Hematopoietic multipotent progenitor cell treated with erythropoietin and hydrocortisone succinate and interleukin-3 and kit ligand, for 6 days (in vitro differentiated cells): Measurements from ENCODE around the gene LRP1B.
"Not testable (repeated sequence)": the region's sequence is repeated elsewhere in the genome, so short reads cannot be mapped to it uniquely, and the experiment has no call there.

Experiments used
- DNase-seq: peaks from one replicate; pipeline ENCODE4 v3.0.0-alpha.2; 2015

LRP1B gene

DNA sequence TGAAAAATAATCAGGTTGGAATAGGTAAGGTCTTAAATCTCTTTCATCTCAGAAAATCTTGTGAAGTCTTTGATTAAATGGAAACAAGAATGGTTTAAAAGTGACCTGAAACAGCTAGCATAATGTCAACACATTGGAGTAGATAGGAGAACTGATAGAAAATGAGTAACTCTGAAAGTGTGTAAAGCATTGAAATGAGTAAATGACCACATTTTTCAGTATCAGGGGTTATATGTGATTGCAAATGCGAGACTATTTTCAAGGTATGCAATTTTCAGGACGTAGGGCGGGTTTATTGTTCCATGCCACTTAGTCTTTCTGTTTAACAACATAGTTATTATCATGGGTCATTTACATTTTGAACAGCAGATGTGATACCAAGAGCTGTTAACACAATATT is 1383.2 kb downstream of the LRP1B start:
- DNase-seq, result no peak

DNA sequence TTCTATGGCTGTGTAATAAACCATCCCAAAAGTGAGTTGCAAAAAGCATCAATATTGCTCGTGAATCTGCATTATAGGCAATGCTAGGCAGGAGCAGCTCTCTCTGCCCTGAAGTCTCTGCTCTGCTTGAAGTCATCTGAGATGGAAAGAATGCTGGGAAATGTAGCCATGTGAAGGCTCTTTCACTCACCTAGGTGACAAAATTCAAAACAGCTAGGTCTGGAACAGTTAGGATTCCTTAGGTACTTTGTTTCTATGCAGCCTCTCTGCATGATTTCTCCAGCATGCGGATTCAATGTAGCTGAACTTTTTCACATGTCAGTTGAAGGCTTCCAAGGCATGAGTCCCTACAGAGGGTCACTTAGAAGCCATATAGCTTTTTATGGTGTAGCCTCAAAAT is 1383.7 kb downstream of the LRP1B start:
- no peak for DNase-seq

DNA sequence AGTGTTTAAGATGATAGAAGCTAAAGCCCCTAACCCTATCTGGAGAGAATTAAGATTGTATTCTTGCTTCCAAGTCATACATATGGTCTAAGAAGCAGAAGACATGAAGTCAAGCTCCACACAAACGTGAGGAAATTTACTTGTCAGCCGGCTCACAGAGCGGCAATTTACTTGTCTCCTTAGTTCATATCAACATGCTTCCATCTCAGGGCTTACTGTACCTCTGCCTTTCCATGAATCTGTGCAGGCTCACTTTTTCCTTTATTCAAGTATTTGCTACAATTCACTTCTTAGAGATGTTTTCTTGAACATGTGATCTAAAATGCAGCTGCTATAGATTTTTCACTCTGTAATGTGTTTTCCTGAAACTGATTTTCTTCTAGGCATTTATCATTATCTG is 1386.4 kb downstream of the LRP1B start:
- no peak for DNase-seq

DNA sequence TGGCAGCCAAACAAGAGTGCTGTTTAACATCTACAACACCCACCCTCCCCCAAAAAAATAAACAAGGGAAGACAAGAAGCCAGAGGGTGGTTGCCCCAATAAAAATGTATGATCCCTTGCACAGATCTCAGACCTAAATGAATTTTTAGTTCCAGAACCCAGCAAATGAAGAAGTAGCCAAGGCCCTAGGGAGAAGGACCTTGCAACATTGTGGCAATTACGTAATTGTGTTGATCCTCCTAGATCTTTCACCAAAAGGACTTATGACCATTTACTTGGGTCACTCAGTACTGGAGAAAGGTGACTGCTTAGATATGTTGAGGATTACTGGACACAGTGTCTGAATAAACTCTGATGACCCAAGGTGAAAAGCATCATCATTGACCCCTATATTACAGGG is 1393.8 kb downstream of the LRP1B start:
- no peak for DNase-seq

DNA sequence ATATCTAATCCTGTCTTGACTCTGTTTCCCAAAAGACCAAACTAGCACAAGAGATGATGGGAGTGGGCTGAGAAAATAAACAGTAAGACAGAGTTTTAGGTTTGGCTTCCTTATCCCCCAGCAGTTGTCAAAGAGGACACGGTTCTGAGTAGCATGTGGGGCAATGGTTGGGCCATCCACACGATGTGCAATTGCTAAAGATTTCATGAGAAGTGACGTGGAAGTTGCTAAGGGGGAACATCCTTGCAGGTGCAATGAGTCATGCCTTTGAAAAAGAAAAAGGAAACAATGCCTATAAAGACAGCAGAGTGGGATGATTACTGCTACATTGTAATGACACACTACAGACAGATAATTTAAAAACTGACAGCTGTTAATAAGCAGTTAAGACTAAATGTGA is 1395.8 kb downstream of the LRP1B start:
- DNase-seq, result no peak

DNA sequence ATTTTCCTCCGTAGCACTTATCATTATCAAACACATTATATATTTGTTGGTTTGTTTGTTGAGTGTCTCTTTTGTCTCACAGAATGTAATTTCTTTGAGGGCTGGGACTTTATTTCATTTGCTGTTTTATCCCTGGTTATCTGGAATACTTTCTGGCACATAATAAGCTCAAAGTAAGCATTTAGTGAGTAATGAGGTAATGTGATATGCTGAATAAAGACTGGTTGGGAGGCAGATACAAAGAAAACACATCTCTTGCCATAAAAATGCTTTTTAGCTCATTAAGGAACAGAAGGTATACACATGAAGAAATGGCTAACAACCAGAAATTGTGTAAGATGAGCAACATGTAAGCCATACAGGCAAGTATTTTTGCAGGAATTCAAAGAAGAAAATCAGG is 1411.8 kb downstream of the LRP1B start:
- DNase-seq, result no peak

DNA sequence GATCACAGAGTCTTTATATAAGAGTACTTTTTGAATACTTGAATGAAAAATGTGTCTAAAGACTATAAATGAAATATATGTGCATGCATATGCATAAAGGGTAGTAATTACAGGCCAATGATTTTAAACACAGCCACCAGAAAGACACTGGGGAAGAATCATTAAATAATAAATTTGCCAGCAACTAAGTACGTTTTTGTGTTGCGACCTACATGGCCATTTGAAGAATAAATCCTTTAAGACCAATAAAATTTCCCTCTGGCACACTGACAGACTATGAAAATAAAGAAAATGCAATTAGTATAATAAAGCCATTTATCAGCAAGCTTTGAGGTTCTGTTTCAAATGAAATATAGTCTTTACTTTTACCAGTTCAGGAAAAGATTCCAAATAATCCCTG is 1413.3 kb downstream of the LRP1B start:
- no peak for DNase-seq

DNA sequence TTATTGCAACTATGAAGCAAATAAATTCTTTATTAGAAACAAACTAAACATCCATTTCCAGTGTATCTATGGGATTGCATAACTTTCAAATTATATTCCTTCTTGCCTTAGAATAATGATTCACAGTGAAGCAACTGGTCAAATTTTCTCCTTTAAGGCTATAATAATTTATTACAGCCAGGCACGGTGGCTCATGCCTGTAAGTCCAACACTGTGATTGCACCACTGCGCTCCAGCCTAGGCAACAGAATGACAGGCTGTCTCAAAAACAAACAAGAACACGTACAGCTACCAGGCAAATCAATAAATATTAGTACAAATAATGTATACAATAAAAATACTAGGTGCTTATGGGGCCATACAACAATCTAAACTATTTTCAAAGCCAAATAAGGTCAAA is 1416.2 kb downstream of the LRP1B start:
- DNase-seq, result no peak

DNA sequence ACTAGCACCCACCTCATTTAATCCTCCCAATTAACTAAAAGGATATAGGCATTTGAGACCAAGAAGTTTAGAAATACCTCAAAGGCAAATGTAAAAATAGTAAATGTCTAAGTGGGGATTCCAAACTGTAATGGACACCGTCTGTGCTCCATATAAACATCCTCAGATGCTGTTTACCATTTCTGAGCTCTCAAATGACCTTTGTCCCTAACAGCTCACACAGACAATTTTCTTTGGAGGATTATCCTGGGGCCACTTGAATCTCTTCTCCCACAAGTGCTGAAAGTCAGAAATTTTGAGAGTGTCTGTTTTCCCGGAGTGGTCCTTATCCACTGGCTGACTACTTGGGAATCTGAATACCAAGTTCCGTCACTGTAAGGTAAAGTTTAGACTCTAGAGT is 1418.9 kb downstream of the LRP1B start:
- DNase-seq, result no peak

DNA sequence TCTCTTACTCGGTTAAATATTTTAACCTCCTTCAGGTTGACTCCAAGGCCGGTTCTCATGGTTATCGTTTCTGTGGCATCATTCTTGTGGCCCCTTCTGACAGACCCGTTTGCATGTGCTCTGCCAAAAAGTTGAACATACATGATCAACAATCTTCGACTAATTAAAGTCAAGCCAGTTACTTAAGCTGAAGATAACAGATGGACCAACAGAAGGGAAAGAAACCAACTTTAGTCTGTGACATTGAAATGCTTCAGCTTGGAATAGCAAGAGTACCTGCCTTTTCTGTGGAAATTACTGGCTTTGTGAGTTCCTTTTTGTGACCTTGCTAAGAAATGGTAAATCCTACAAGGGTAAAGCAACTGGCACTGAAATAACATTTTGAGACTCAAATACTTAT is 1429.1 kb downstream of the LRP1B start:
- no peak for DNase-seq

DNA sequence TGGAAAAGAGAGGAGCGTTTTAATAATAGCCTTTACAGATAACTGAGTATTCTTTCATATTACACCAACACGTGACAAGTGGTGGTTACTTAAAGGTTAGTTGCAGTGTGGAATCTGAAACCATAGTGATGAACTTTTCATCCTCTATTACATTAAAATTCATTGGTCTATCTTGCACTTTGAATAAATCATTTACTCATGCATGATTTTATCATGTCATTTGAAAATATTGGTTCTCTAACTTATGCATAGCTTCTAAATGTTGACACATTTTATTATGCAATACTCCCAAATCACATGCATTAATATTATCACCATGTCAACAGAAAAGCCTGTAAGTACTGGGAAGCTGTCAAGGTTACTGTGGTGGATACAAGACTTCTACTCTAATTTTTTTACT is 1432.2 kb downstream of the LRP1B start:
- no peak for DNase-seq

DNA sequence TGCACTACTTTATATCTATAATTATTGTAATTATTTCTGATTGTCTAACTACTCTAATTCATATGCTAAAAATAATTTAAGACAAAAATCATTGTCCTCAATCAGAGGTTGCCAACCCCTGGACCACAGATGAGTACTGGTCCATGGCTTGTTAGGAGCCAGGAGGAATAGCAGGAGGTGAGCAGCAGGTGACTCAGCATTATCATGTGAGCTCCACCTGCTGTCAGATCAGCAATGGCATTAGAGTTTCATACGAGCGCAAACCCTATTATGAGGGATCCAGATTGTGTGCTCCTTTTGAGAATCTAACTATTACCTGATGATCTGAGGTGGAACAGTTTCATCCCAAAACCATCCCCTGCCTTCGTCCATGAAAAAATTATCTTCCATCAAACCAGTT is 1434.4 kb downstream of the LRP1B start:
- DNase-seq, result no peak

DNA sequence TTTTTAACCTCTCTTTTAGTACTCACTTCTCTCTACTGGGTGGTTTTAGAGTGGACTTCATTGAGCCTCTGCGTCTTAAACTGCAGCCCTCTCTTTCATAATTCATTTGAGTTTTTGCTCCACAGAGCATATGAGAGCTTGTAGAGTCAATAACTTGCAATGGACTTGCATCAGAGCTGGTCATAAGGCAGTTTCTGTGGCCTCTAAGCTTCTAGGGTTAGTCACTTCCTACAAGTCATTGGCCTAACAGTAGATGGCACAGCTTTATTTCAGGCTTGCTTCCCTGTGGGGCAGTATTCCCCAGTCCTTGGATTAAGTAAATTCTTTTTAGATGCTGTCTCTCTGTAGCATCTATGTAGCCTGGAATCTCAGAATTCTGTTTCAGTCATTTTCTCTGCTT is 1435.7 kb downstream of the LRP1B start:
- no peak for DNase-seq

DNA sequence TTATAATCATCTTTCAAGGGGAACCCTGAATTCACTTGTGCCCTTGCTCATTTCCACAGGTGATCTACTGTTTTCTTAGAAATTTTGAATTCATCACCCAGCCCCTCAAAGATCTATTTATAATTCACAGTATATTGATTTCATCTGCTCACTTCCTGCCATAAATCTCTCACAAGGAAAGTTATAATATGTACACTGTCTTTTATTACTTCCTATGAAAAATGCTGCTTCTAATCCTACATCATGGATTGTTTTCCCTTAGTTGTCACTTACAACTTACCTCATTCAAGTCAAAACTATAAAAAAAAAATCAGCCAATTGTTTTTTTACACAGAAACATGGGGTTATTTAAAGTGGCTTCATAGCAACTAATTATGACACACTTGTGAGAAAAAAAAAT is 1443.0 kb downstream of the LRP1B start:
- no peak for DNase-seq

DNA sequence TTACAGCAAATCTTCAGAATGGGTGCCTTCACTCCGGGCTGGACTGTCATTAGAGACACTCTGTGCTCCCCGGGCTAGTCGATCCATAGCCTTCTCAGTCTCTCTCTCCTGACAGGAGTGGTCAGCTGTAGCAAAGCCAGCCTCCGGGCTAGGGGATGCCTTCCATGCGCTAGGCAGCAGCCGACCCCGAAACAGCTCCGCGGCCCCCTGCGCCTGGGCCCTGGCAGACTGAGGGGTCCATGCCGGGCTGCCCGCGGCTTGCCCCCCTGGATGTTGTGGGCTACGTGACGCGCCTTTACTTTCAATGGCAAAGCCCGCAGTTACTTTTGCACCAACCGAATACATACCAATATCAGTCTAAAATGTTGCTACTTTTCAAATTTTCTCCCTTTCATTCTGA is 1447.2 kb downstream of the LRP1B start:
- DNase-seq, result no peak

DNA sequence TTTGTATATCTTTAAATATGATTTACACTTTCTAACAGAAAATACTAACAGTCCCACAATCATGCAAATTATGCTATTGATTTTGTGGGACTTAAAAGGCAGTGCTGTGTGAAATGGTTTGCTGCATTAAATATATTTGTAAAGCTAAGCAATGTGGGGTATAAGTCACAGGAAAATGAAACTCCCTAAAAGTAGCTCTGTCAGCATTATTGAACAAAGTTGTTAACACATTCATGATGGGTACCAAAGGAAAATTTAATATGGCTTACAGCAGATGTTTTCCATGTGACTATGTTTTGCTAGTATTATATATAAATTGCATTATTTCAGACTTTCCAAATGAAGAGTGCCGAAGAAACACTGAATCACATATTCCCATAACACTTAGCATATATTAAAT is 1450.0 kb downstream of the LRP1B start:
- DNase-seq, result no peak

DNA sequence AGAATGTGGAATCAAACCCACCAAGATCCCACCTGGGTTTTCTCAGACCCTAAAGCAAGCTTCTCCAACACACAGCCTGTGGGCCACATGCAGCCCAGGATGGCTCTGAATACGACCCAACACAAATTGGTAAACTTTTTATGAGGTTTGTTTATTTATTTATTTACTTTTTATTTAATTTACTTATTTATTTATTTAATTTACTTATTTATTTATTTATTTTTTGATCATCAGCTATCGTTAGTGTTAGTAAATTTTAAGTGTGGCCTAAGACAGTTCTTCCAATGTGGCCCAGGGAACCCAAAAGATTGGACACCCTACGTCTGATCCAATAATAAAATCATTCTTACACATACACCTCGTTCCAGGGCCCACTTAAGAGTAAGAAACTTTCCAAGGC is 1451.1 kb downstream of the LRP1B start:
- DNase-seq, result no peak

DNA sequence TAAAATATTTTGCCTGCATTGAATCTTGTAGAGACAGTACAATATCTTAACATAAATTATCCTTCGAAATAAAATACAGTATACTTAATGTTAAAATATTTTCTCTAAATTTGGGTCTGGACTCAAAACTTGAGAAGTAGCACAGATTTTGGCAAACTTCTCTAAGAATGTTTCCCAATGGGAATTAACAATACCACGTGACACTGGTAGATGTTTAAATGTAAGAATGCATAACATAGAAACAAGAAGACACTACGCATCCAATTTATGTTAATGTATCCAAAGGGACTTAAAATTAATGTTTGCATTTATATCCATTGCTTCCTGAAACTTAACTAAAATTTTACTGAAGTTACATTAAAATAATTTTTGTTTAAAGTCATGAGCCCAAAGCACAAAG is 1460.9 kb downstream of the LRP1B start:
- DNase-seq, result no peak

DNA sequence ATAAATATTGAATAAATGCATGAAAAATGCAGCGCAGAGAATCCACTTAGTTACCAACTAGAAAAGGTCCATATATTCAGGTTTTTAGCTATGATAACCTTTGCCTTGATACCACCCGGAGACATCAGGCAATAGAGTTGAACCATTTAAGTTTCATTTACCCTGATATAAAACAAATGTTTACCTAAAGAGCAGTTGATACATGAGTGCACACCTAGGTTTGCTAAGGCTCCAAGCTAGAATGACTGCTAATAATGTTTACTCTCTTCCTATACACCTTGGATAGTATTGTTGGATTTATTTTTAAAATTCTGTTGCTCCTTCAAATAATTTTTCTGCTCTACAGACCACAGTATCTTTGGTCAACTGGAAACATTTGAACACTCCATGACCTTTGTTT is 1463.6 kb downstream of the LRP1B start:
- DNase-seq, result no peak

DNA sequence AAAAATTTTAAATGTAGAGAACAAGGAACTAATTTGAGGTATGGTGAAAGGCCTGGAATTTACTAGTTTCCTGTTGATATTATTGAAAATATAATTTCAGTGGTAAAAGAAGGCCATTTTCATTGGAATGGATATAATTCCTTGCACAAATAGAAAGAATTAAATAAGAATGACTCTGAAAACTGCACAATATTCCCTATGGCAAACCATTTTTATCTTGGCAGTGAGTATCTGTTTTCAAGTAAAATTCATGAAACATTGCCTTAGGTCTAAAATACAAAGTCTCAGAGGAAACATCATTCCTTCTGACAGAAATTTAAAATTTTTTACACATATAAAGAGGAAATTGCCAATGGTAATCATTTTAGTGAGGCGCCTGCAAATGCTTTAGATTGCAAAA is 1468.3 kb downstream of the LRP1B start:
- no peak for DNase-seq

DNA sequence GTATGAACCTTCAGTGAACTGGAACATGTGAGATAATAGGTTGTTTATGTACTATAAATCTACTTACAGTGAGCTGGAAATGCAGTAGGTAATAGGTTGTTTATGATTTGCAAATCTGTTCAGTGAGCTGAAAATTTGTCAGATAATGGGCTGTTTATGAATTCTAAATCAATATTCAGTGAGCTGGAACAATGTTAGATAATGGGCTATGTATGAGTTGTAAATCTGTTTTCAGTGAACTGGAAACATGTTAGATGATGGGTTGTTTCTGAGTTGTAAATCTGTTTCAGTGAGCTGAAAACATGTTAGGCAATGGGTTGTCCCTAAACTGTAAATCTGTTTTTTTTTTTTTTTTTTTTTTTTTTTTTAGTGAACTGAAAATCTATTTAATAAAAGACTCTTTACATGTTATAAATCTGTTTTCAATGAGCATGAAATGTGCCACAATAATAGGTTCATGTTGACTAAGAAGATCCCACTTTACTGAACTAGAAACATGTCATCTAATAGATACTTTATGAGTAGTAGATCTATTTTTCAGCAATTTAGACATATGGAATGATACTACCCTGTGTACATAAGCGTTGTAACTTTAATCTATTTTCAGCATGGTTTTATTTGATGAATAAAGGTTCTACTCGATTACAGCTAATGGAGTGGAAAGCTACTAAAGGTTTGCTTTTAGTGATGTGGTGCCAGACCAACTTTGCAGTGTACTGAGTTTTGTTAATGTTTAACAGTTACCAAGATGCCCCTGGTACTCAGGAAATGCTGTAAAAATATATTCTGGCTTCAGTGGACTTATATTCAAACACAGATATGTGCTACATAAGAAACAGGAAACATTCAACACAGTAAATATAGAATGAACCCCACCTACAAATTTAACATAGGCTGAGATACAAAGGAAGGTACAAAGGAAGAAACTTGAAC is 1471.8 kb downstream of the LRP1B start:
- no peak for DNase-seq

DNA sequence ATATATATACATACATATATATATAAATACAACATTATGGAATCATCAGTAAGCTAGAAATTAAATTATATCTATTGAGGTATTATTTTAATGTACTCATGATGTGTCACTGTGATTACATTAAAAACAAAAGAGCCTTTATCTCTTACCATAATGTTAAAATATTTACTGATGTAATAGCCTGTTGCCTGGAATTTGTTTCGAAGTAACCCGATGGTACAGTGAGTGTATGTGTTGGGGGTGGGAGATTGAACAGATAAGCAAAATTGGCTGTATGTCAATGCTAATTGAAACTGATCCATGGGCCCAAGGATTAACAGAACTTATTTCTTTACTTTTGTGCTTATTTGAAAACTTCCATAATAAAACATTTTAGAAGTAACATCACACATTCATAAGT is 1473.2 kb downstream of the LRP1B start:
- DNase-seq, result no peak

DNA sequence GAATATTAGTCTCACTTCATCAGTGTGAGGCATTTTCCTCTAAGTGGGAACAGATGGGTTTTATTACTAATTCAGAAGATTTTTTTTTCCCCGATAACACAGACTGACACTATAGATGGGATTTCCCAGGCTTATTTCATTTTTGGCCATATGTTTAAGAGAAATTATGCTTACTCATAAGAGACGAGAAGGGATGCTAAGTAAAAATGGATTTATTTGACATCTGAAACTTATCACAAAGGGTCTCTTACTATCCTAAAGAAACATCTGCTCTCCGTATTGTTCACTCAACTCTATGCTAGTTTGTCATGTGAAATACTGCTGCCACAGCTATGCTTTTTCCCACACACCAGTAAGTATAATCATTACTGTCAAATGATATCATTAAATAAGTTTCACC is 1476.3 kb downstream of the LRP1B start:
- no peak for DNase-seq

DNA sequence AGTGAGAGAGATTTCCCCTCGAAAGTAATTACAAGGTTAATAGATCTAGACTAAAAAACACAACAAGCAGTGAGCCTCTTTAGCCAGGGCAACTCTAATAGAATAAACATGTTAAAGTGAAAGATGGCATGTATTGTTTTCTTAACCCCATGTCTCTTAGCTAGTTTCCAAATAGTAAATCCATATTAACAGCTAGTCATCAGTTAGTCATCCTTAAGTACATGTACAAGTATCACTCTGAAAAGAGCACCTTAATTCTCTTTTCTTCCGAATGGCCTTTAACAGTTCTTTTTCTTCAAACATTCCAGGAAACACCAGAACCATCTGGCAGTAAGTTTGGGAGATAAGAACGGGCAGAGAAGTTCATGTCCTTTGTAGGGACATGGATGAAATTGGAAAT is 1480.0 kb downstream of the LRP1B start:
- no peak for DNase-seq

DNA sequence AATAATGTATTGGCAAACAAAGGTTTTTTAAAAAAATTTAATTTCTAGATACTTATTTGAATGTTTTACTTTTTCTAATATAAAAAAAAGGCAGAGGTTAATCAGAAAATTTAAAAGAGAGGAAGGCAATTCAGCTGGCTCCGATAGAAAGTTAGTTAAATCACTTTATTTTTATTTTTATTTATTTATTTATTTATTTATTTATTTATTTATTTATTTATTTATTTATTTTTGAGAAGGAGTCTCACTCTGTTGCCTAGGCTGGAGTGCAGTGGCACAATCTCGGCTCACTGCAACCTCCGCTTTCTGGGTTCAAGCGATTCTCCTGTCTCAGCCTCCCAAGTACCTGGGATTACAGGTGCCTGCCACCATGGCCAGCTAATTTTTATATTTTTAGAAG is 1480.7 kb downstream of the LRP1B start:
- DNase-seq, result not testable (repeated sequence)
